Right lobe of liver (tissue), 6 donors: ENCODE results near the gene COPG2. TPM values are rescaled to one million over a fixed set of nuclear protein-coding genes. Genes with fewer than 3 reads are reported as not detected.

Source experiments
- ATAC-seq, 4 donors: fragments of 200-7000 bp; cut with Tn5 transposase; one replicate each; pipeline ENCODE4 v1.9.1; 2020; ENCODE audit warnings: mild to moderate bottlenecking in 4 of 4, moderate library complexity in 4 of 4
- DNase-seq, 3 donors: peaks; one replicate each; pipeline ENCODE4 v3.0.0-alpha.2; 2020
- H3K27ac ChIP-seq, 3 donors: fragments of 200-600 bp; one replicate each; pipeline ENCODE4 v1.8.0; 2022
- H3K27me3 ChIP-seq, 2 donors: fragments of 200-600 bp; one replicate each; pipeline ENCODE4 v1.8.0; 2022
- H3K36me3 ChIP-seq, 4 donors: fragments of 200-600 bp; sonication (generic) in 1 of 4; one replicate each; pipeline versions ENCODE4 v1.5.1 to v1.8.0; 2017 to 2022; ENCODE audit warnings: control low read depth in 1 of 4
- H3K4me1 ChIP-seq, 4 donors: fragments of 200-600 bp; sonication (generic) in 1 of 4; one replicate each; pipeline versions ENCODE4 v1.5.1 to v1.8.0; 2017 to 2022; ENCODE audit warnings: control low read depth in 1 of 4
- H3K4me3 ChIP-seq, 3 donors: fragments of 200-600 bp; one replicate each; pipeline ENCODE4 v1.8.0; 2022
- H3K9me3 ChIP-seq, 4 donors: fragments of 200-600 bp; sonication (generic) in 1 of 4; one replicate each; pipeline versions ENCODE4 v1.5.1 to v1.8.0; 2017 to 2022; ENCODE audit warnings: control low read depth in 1 of 4
- POLR2A ChIP-seq: fragments of 450-650 bp; IDR thresholded peaks from one replicate; pipeline ENCODE4 v1.6.1; 2017; ENCODE audit warnings: antibody characterized with exemption, mild to moderate bottlenecking
- WGBS: methylation state at CpG from one replicate; pipeline ENCODE4 v1.1.6; 2018; ENCODE audit warnings: low coverage, low lambda C conversion rate; ENCODE audit not compliant: insufficient coverage; ENCODE audit errors: missing lambda C conversion rate; 5-methylcytosine and 5-hydroxymethylcytosine counted together
- intact Hi-C, 2 donors: fragments of 100-400 bp; cut with DNase I; formaldehyde crosslinking; loops; one replicate each; pipeline versions ENCODE4 v1.11.2 to v1.14.1; 2022
- microRNA counts: library from miRNA; unstranded; fragments of <30 nt; microRNA quantifications from one replicate; lab custom pipeline; 2016
- microRNA-seq, 2 donors: library from miRNA; unstranded; fragments of <30 nt; microRNA quantifications; one replicate each; pipeline ENCODE4, GENCODE V29; 2019 to 2020
- small RNA-seq, 2 experiments: library from RNA; depleted of rRNA; stranded (forward); fragments of <200 nt; gene quantifications; one replicate each; pipeline ENCODE3, GENCODE V24; 2016
- total RNA-seq, 6 experiments: library from RNA; depleted of rRNA in 2 of 6; stranded (reverse); fragments of >200 nt in 2 of 6; fragmentation: NEBNext Ultra II Directional in 3 of 6; extraction: Animal tissue kit (Norgen Biotek cat#: 25700) in 3 of 6; gene quantifications; one replicate each; pipeline versions ENCODE4 v1.1.0 to v1.2.4, GENCODE V29; 2016 to 2023
- TF ChIP-seq, protein P1 (sequence below), 4 donors: fragments of 200-600 bp in 3 of 4; fragments of 450-650 bp in 1 of 4; IDR thresholded peaks; one replicate each; pipeline versions ENCODE4 v1.5.1 to v1.8.0; 2016 to 2022; ENCODE audit warnings: antibody characterized with exemption in 4 of 4, mild to moderate bottlenecking in 2 of 4
- donor health status: DM: no; HTN: yes; CAD: no.
- donor health status: DM: no; HTN: no; CAD: no.
- donor health status: DM: no; HTN: no; CAD: no.
- donor health status: DM: no; HTN: yes; CAD: no.
- donor health status: DM: no; HTN: yes; CAD: no.

Gene COPG2
- total RNA-seq, 6 experiments from 2014 or later: 6.5 to 8.9 (median 8.4) TPM

DNA sequence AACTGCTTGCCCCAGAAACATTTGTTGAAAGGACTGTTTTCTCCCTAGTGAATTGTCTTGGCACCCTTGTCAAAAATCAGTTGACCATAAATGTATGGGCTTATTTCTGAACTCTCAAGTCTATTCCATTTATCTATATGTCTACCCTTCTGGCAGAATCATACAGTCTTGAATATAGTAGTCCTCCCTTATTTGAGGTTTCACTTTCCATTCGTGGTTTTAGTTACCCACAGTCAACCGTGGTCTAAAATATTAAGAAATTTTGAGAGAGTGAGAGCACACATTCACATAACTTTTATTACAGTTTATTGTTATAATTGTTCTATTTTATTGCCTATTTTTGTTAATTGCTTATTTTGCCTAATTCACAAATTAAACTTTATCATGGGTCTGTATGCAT lies 210.3 kb downstream of the COPG2 start:
- H3K27ac ChIP-seq: no peak overlapping the region
- H3K4me1 ChIP-seq: no peaks in the 10 kb centered on the region
- intact Hi-C loops: no loop called here
- ATAC-seq (no peak), DNase-seq (no peak)
- H3K36me3 ChIP-seq: no peaks in the 10 kb centered on the region
- WGBS: 49% methylated on average over 2 of the region's 2 CpGs
- H3K9me3 ChIP-seq: peaks cover 0 to 5% (median 0%) of the 10 kb centered on the region in 4 donors
- TF ChIP-seq, protein P1, sequence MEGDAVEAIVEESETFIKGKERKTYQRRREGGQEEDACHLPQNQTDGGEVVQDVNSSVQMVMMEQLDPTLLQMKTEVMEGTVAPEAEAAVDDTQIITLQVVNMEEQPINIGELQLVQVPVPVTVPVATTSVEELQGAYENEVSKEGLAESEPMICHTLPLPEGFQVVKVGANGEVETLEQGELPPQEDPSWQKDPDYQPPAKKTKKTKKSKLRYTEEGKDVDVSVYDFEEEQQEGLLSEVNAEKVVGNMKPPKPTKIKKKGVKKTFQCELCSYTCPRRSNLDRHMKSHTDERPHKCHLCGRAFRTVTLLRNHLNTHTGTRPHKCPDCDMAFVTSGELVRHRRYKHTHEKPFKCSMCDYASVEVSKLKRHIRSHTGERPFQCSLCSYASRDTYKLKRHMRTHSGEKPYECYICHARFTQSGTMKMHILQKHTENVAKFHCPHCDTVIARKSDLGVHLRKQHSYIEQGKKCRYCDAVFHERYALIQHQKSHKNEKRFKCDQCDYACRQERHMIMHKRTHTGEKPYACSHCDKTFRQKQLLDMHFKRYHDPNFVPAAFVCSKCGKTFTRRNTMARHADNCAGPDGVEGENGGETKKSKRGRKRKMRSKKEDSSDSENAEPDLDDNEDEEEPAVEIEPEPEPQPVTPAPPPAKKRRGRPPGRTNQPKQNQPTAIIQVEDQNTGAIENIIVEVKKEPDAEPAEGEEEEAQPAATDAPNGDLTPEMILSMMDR (IDR thresholded peaks at IDR 0.05): no peak
- no peak for TF ChIP-seq POLR2A
- no peak overlapping the region for H3K4me3 ChIP-seq
- H3K27me3 ChIP-seq: no peaks in the 10 kb centered on the region

MicroRNAs encoded within 50 kb of the gene (microRNA counts, 767-probe panel; counts per million panel counts)
- microRNA hsa-miR-335-5p (lab: Ali Mortazavi, UCI): 237 counts per million

Small RNA genes lying within 50 kb of the gene (microRNA-seq; reads per million reads assigned to microRNA genes)
- gene MIR335: 3,079 to 5,785 reads per million in 2 donors

Small RNA genes lying within 50 kb of the gene (small RNA-seq; reads per million reads assigned to genes)
- gene MIR335 (0 reads per million in 2 experiments), gene RF02148 (0 reads per million in 2 experiments), gene RF02149 (0 reads per million in 2 experiments), gene RF02150 (0 reads per million in 2 experiments), gene RNA5SP246 (61.9 to 159 reads per million in 2 experiments)

Other genes starting within 250 kb of the COPG2 start
- 10 to 100 TPM in 1 of 6 experiments, 1 to 10 TPM in 5; 2.6 to 11.7 (median 4.6) TPM for gene CEP41, start 227.7 kb downstream of the COPG2 start, total RNA-seq
- gene MEST, start 176.7 kb downstream of the COPG2 start, total RNA-seq: 10 to 100 TPM; 23.4 to 46.9 (median 31.2) TPM
- not detected for gene TSGA13, start 17.8 kb upstream of the COPG2 start, total RNA-seq
- gene KLF14, start 65.5 kb upstream of the COPG2 start, total RNA-seq: not detected